Measurements from ENCODE around the gene KIF1A.
"Not testable (repeated sequence)": the region's sequence is repeated elsewhere in the genome, so short reads cannot be mapped to it uniquely, and the experiment has no call there.

KIF1A gene

DNA sequence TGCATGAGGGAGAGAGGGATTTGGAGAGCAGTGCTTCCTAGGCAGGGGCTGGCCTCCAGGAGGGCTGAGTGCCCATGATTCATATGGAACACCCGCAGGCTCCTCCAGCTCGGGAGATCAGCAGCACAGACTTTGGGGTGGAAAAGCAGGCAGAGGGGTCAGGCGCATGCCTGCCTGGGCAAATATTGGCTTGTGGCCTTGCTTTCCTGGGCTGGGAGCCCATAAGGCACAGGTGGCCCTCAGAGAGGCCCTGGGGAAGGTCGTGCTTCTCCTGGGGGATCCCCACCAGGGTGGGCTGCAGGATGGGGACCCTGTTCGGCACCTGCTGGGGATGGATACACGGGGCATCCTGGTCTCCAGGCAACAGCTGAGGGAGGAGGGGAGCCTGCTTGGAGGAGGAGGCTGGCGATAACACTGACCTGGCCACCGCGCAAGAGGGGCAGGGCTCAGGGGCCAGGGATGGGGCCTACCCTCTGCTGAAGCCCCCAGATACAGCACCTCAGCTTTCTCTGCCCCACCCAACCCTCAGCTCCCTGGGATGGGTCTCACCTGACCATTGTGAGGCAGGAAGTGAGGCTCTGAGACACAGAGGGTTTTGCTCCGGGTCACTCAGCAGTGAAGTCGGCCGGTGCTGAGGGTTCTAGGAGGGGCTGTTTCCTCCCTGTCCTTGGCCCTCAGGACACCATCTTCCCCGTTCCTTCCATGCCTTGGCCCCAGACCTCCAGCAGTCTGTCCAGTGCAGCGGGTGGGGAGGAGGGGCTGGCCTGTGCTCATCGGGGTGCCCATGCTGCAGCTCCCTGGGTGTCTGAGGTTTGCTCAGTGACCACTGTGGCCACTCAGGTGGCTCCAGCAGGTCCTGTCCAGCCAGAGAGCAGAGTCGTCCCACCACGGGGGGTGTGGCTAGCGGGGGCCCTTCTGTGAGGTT, 116.3 kb downstream of the KIF1A start:
- Histone ChIP-seq H3K27me3 (ENCODE audit: control insufficient read depth, insufficient read depth, low read length) (peaks cover 50% of the 10 kb centered on the region), H3K4me1 (ENCODE audit: control insufficient read depth, insufficient read depth, low read length) (no peaks in the 10 kb centered on the region), H3K36me3 (ENCODE audit: insufficient read depth, low read length) (no peaks in the 10 kb centered on the region), H3K9ac (ENCODE audit: low read depth, low read length) (no peak overlapping the region), H3K4me3 (ENCODE audit: low read length) (no peak overlapping the region), H3K4me2 (ENCODE audit: low read length) (no peak overlapping the region), H3K9me3 (replicated peaks; ENCODE audit: low read length) (no peaks in the 10 kb centered on the region)

DNA sequence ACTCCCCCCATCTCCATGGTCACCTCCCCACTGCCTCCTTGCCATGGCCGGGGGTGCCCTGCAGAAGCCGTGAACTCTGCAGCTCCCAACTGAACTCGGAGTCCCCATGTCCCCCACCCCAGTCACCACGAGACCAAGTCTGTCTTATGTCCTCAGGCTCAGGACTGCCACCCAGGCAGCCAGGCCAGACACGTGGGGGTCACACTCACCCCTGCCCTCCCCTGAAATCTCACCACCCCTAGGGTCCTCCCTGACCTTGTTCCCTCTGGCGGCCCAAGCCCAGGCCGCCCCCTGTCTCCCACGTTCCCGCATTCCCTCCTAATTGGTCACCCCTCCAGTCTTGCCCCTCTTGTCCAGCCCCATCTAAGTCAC, 117.4 kb downstream of the KIF1A start:
- H3K4me3 ChIP-seq (ENCODE audit: low read length) = no peak overlapping the region
- H3K4me2 ChIP-seq (ENCODE audit: low read length) = no peak overlapping the region
- H3K27me3 ChIP-seq (ENCODE audit: control insufficient read depth, insufficient read depth, low read length) = peaks cover 40% of the 10 kb centered on the region
- no peaks in the 10 kb centered on the region for H3K36me3 ChIP-seq (ENCODE audit: insufficient read depth, low read length)
- H3K4me1 ChIP-seq (ENCODE audit: control insufficient read depth, insufficient read depth, low read length) = no peaks in the 10 kb centered on the region
- no peaks in the 10 kb centered on the region for H3K9me3 ChIP-seq (replicated peaks; ENCODE audit: low read length)
- H3K9ac ChIP-seq (ENCODE audit: low read depth, low read length) = no peak overlapping the region

DNA sequence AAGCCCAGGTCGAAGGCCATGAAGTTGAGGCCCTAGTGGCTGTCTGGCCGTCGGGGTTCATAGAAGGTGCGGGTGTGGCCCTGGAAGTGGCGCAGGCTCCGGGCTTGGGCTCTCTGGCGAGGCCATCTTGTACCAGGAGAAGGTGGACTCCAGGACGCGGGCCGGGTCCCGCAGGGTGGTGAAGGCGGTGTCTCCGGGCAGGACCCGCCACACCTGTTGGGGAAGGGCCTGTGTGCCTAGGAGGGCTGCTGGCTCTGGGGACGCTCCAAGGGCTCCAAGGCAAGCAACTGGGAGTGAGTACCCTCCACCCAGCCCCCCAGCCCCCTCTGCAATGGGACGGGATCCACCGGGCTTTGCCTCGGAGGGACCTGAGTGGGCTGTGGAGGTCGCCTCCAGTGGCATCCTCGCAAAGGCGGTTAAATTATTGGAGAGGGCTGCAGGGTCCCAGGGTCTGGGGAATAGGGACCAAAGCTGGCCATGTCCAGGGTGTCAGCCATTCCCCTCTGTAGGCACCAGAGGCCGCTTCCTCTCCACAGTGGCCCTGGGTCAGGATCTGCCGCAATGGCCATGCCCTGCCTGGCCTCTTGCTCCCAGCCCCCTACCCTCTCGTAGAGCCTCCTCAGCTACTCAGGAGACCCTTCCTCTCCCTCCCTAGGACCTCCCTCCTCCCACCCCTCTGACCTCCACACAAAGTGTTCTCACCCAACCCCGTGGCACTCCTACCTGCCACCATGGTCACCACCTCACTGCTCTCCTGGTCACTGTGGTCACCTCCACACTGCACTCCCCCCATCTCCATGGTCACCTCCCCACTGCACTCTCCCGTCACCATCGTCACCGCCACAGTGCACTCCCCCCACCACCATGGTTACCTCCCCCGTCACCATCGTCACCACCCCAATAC, 118.0 kb downstream of the KIF1A start:
- Histone ChIP-seq H3K27me3 (ENCODE audit: control insufficient read depth, insufficient read depth, low read length) (peaks cover 33% of the 10 kb centered on the region), H3K4me3 (ENCODE audit: low read length) (no peak overlapping the region), H3K4me2 (ENCODE audit: low read length) (no peak overlapping the region), H3K9me3 (replicated peaks; ENCODE audit: low read length) (no peaks in the 10 kb centered on the region), H3K4me1 (ENCODE audit: control insufficient read depth, insufficient read depth, low read length) (no peaks in the 10 kb centered on the region), H3K36me3 (ENCODE audit: insufficient read depth, low read length) (no peaks in the 10 kb centered on the region), H3K9ac (ENCODE audit: low read depth, low read length) (no peak overlapping the region)

DNA sequence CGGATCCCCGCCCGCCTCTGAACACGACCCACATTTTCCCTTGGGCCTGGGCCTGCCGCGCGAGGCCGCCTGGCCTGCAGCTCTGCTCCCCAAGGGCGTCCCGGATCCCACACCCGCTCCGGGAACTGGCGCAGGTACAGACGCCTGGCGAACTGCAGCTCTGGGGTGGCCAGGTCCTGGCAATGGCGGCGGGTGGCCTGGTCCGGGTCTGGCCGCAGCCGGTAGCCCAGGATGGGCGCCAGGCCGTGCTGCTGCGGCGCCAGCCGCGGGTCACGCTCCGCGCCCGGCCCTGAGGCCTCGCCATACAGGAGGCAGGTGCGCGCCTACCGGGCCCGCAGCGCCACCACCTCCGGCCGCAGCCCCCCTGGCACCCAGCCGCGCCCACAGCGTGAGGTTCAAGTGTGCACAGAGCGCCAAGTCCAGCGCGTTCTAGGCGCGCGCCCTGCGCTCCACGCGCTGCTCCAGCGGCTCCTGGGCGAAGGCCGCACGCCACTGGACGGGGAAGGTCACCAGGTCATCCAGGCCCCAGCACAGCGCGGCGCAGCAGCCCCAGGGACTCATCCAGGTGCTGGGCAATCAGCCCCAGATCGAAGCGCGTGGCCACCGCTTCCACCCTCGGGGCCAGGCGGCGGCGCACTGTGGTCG, 118.8 kb downstream of the KIF1A start:
- Histone ChIP-seq H3K4me2 (ENCODE audit: low read length) (no peak overlapping the region), H3K9me3 (replicated peaks; ENCODE audit: low read length) (no peaks in the 10 kb centered on the region), H3K4me3 (ENCODE audit: low read length) (no peak overlapping the region), H3K27me3 (ENCODE audit: control insufficient read depth, insufficient read depth, low read length) (peaks cover 27% of the 10 kb centered on the region), H3K36me3 (ENCODE audit: insufficient read depth, low read length) (no peaks in the 10 kb centered on the region), H3K4me1 (ENCODE audit: control insufficient read depth, insufficient read depth, low read length) (no peaks in the 10 kb centered on the region), H3K9ac (ENCODE audit: low read depth, low read length) (no peak overlapping the region)

DNA sequence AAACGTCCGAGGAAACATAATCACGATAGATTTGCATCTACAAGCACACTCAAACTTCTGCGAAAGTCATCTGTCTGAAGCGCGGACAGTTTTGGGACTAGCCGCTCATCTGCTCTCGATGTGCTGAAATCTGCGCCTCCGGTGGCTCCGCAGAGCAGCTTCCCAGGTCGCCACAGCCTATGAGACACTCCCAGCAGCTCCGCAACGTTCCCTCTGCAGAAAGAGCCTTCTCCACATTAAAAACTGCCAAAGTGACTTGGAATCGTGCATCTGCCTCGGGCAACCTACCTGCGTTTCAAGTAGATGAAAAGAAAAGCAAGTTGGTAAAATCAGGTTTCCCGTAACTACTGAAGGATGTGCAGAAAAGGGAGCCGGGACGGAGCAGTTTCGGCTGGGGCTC, 119.4 kb downstream of the KIF1A start:
- H3K4me3 ChIP-seq (ENCODE audit: low read length); H3K9me3 ChIP-seq (replicated peaks; ENCODE audit: low read length); H3K36me3 ChIP-seq (ENCODE audit: insufficient read depth, low read length); H3K4me2 ChIP-seq (ENCODE audit: low read length); H3K4me1 ChIP-seq (ENCODE audit: control insufficient read depth, insufficient read depth, low read length); H3K9ac ChIP-seq (ENCODE audit: low read depth, low read length): not testable (repeated sequence)
- H3K27me3 ChIP-seq (ENCODE audit: control insufficient read depth, insufficient read depth, low read length) = peaks cover 24% of the 10 kb centered on the region

DNA sequence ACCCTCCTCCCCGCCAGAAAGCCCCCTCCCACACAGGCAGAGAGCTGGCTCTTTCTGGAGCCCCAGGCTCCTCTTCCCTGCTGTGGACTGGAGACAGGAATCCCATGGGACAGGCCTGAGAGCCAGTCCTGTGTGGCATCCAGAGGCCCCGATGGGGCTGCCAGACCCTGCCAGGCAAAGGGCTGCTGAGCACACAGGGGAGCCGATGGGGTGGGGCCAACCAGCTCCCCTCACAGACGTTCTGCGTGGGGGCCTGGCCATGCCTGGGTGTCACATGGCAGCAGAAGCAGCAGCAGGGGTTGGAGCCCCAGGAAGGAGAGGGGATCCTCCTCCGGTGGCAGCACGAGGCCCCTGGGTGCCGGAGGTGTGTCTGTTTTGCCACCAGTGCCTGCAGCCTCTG, 120.2 kb downstream of the KIF1A start:
- H3K4me2 ChIP-seq (ENCODE audit: low read length); H3K9me3 ChIP-seq (replicated peaks; ENCODE audit: low read length); H3K4me3 ChIP-seq (ENCODE audit: low read length); H3K36me3 ChIP-seq (ENCODE audit: insufficient read depth, low read length); H3K4me1 ChIP-seq (ENCODE audit: control insufficient read depth, insufficient read depth, low read length); H3K9ac ChIP-seq (ENCODE audit: low read depth, low read length): not testable (repeated sequence)
- peaks cover 16% of the 10 kb centered on the region for H3K27me3 ChIP-seq (ENCODE audit: control insufficient read depth, insufficient read depth, low read length)

DNA sequence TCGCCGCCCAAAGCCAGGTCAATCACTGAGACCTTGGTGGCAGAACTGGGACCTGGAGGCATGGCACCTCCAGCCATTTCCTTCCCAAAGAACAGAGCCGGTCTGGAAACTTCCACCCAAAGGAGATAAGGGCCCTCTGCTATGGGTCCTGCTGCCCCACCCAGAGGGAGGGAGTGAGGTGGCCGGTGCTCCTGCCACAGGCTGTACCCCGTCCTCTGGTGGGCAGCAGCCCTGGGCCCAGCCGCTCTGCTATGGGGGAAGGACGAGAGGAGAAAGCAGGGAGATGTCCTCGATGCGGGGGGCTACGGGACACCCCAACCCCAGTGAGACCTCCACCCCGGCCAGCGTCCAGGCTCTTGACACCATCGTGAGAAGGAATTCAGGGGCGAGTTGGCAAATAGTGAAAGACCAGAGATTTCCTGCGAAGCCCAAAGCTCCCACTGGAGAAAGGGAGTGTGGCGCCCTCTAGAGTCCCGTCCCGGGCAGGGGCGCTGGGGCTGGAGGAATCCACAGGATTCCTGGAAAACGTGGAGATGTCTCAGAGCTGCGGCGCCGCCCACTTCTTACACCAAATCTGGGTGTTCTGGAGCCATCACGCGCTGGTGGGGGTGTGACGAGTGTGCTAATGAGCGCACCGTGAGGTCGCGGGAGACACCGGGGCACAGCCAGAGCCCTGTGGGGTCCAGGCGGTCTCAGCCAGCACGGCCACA, 121.0 kb downstream of the KIF1A start:
- H3K9me3 ChIP-seq (replicated peaks; ENCODE audit: low read length) = not testable (repeated sequence)

DNA sequence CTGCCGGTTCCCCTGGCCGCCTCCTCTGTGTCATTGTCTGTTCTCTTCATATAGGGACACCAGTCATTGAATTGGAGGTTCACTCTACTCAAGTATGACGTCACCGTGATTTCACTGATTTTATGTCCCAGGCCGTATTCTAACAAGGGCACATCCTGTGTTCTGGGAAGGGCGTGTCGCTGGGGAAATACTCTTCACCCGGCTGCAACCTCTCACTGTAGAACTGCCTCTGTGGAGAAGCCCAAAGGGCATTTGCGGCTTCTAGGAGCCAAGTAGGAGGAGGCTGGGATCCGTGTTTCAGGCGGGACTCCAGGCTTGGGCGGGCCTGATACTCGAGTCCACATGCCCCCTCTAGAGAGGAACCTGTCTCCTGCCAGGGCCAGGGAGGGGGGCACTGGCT, 123.5 kb downstream of the KIF1A start:
- not testable (repeated sequence) for H3K4me2 ChIP-seq (ENCODE audit: low read length); H3K27me3 ChIP-seq (ENCODE audit: control insufficient read depth, insufficient read depth, low read length); H3K4me3 ChIP-seq (ENCODE audit: low read length); H3K4me1 ChIP-seq (ENCODE audit: control insufficient read depth, insufficient read depth, low read length); H3K9me3 ChIP-seq (replicated peaks; ENCODE audit: low read length); H3K36me3 ChIP-seq (ENCODE audit: insufficient read depth, low read length); H3K9ac ChIP-seq (ENCODE audit: low read depth, low read length)

More for the DNA sequence above, 121.0 kb downstream of the KIF1A start:
- H3K4me3 ChIP-seq (ENCODE audit: low read length); H3K36me3 ChIP-seq (ENCODE audit: insufficient read depth, low read length); H3K9ac ChIP-seq (ENCODE audit: low read depth, low read length); H3K4me2 ChIP-seq (ENCODE audit: low read length); H3K4me1 ChIP-seq (ENCODE audit: control insufficient read depth, insufficient read depth, low read length): not testable (repeated sequence)
- H3K27me3 ChIP-seq (ENCODE audit: control insufficient read depth, insufficient read depth, low read length) = peaks cover 11% of the 10 kb centered on the region

DNA sequence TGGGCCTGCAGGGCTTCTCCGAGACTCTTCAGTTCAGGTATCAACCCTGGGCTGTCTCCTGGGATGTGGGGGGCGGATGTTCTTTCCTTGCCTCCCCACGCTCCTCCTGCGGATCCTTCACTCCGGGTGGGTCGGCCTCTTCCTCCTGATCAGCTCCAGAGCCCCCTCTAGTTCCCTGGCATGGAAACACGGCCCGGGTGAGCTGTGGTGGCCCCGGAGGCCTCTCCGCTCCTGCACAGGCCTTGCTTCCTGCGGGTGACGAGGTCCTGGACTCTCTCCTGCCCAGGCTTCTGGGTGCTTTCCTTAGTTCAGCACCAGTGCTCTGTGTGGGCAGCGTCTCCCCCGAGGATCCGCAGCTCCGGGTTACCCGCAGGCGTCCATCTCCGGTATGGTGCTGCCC, 124.4 kb downstream of the KIF1A start:
- not testable (repeated sequence) for H3K9ac ChIP-seq (ENCODE audit: low read depth, low read length); H3K4me2 ChIP-seq (ENCODE audit: low read length); H3K4me3 ChIP-seq (ENCODE audit: low read length)

DNA sequence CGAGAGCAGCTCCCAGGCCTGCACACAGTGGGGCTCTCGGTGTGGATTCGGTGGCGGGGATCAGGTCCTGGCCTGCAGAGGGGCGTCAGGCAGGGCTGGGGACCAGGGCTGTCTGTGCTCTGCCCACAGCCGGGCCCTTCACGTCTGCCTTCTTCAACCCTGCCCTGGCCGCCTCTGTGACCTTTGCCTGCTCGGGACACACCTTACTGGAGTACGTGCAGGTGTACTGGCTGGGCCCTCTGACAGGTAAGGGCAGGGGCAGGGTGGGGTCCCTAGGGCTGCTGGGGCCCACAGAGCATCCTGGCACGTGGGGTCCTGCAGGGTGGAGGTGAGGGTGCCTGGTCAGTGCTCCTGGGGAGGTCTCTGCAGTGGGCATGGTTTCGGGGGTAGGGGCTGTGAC, 125.7 kb downstream of the KIF1A start:
- H3K4me2 ChIP-seq (ENCODE audit: low read length); H3K9me3 ChIP-seq (replicated peaks; ENCODE audit: low read length); H3K36me3 ChIP-seq (ENCODE audit: insufficient read depth, low read length); H3K4me3 ChIP-seq (ENCODE audit: low read length); H3K9ac ChIP-seq (ENCODE audit: low read depth, low read length); H3K4me1 ChIP-seq (ENCODE audit: control insufficient read depth, insufficient read depth, low read length); H3K27me3 ChIP-seq (ENCODE audit: control insufficient read depth, insufficient read depth, low read length): not testable (repeated sequence)

More for the DNA sequence above, 124.4 kb downstream of the KIF1A start:
- not testable (repeated sequence) for H3K36me3 ChIP-seq (ENCODE audit: insufficient read depth, low read length); H3K9me3 ChIP-seq (replicated peaks; ENCODE audit: low read length); H3K27me3 ChIP-seq (ENCODE audit: control insufficient read depth, insufficient read depth, low read length); H3K4me1 ChIP-seq (ENCODE audit: control insufficient read depth, insufficient read depth, low read length)

All from skeletal muscle satellite cell (primary cell).